ENCODE data around the gene CLECL1. TPM values are rescaled to one million over a fixed set of nuclear protein-coding genes. Genes with fewer than 3 reads are reported as not detected.
A peak's percentile ranks its signal among the peaks of the same experiment; 100 is the strongest.
"Not testable (repeated sequence)": the region's sequence is repeated elsewhere in the genome, so short reads cannot be mapped to it uniquely, and the experiment has no call there.

Gene CLECL1
- total RNA-seq, 6 experiments from 2014 or later: 0.56 to 0.60 TPM; not detected in 4

DNA sequence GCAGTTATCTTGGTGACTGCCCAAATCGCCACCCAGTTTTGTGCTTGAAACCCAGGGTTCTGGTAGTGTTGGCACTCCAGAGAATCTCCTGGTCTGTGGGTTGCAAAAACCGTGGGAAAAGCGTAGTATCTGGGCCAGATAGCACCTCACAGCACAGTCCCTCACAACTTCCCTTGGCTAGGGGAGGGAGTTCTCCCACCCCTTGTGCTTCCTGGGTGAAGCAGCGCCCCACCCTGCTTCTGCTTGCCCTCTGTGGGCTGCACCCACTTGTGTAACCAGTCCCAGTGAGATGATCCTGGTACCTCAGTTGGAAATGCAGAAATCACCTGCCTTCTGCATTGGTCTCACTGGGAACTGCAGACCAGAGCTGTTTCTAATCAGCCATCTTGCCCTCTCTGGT, 47.0 kb downstream of the CLECL1 start:
- no peaks in the 10 kb centered on the region for H3K36me3 ChIP-seq
- H3K9me3 ChIP-seq: no peaks in the 10 kb centered on the region
- TF ChIP-seq, protein P1, sequence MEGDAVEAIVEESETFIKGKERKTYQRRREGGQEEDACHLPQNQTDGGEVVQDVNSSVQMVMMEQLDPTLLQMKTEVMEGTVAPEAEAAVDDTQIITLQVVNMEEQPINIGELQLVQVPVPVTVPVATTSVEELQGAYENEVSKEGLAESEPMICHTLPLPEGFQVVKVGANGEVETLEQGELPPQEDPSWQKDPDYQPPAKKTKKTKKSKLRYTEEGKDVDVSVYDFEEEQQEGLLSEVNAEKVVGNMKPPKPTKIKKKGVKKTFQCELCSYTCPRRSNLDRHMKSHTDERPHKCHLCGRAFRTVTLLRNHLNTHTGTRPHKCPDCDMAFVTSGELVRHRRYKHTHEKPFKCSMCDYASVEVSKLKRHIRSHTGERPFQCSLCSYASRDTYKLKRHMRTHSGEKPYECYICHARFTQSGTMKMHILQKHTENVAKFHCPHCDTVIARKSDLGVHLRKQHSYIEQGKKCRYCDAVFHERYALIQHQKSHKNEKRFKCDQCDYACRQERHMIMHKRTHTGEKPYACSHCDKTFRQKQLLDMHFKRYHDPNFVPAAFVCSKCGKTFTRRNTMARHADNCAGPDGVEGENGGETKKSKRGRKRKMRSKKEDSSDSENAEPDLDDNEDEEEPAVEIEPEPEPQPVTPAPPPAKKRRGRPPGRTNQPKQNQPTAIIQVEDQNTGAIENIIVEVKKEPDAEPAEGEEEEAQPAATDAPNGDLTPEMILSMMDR (IDR thresholded peaks at IDR 0.05): no peak
- no peak for TF ChIP-seq POLR2A (IDR thresholded peaks at IDR 0.05)
- 67% methylated on average over 1 of the region's 4 CpGs for WGBS (ENCODE audit: insufficient coverage, low coverage, low lambda C conversion rate, missing lambda C conversion rate)
- H3K27ac ChIP-seq: no peak overlapping the region
- no peaks in the 10 kb centered on the region for H3K4me1 ChIP-seq
- ATAC-seq: no peak
- H3K4me3 ChIP-seq: no peak overlapping the region
- DNase-seq: no peak
- no peaks in the 10 kb centered on the region for H3K27me3 ChIP-seq
- intact Hi-C loops (cut with DNase I): no loop called here

DNA sequence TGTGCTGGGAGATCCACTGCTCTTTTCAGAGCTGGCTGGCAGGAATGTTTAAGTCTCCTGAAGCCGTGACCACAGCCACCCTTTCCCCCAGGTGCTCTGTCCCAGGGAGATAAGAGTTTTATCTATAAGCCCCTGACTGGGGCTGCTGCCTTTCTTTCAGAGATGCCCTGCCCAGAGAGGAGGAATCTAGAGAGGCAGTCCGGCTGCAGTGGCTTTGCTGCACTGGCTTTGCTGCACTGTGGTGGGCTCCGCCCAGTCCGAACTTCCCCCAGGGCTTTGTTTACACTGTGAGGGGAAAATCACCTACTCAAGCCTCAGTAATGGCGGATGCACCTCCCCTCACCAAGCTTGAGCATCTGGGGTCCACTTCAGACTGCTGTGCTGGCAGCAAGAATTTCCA, 47.5 kb downstream of the CLECL1 start:
- H3K27me3 ChIP-seq; H3K4me3 ChIP-seq; H3K36me3 ChIP-seq; intact Hi-C loops (cut with DNase I); DNase-seq; H3K9me3 ChIP-seq; ATAC-seq; H3K27ac ChIP-seq; H3K4me1 ChIP-seq: not testable (repeated sequence)
- no CpG with 5 or more reads among the region's 5 CpGs for WGBS (ENCODE audit: insufficient coverage, low coverage, low lambda C conversion rate, missing lambda C conversion rate)

DNA sequence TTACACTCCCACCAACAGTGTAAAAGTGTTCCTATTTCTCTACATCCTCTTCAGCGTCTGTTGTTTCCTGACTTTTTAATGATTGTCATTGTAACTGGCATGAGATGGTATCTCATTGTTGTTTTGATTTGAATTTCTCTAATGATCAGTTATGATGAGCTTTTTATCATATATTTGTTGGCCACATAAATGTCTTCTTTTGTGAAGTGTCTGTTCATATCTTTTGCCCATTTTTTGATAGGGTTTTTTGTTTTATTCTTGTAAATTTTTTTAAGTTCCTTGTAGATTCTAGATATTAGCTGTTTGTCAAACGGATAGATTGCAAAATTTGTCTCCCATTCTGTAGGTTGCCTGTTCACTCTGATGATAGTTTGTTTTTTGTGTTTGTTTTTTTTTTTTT, 49.9 kb downstream of the CLECL1 start:
- H3K4me3 ChIP-seq; H3K9me3 ChIP-seq; intact Hi-C loops (cut with DNase I); H3K27me3 ChIP-seq; H3K27ac ChIP-seq; H3K36me3 ChIP-seq; H3K4me1 ChIP-seq; ATAC-seq; DNase-seq: not testable (repeated sequence)
- WGBS (ENCODE audit: insufficient coverage, low coverage, low lambda C conversion rate, missing lambda C conversion rate): 83% methylated on average over 2 of the region's 2 CpGs

DNA sequence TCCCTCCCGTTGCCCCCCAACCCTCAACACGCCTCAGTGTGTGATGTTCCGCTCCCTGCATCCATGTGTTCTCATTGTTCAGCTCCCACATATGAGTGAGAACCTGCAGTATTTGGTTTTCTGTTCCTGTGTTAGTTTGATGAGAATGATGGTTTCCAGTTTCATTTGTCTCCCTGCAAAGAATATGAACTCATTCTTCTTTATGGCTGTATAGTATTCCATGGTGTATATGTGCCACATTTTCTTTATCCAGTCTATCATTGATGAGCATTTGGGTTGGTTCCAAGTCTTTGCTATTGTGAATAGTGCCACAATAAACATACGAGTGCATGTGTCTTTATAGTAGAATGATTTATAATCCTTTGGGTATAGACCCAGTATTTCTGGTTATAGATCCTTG, 50.4 kb downstream of the CLECL1 start:
- ATAC-seq; intact Hi-C loops (cut with DNase I); DNase-seq; H3K4me1 ChIP-seq; H3K36me3 ChIP-seq; H3K27ac ChIP-seq; H3K4me3 ChIP-seq; H3K9me3 ChIP-seq; H3K27me3 ChIP-seq: not testable (repeated sequence)
- WGBS (ENCODE audit: insufficient coverage, low coverage, low lambda C conversion rate, missing lambda C conversion rate): 100% methylated on average over 1 of the region's 4 CpGs

DNA sequence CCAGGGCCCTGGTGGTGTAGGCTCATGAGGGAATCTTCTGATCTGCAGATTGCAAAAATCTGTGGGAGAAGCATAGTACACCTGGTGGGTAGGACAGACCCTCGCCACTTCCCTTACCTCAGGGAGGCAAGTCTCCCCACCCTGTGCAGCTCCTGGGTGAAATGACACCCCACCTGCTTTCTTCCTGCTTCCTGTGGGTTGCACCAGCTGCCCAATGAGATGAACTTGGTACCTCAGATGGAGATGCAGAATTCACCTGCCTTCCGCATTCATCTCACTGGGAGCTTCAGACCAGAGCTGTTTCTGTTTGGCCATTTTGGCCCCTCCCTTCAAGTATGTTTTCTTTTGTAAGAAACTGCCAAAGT, 58.7 kb downstream of the CLECL1 start:
- peak in 1 of 4 donors; percentile 11 for ATAC-seq
- no peak for DNase-seq
- intact Hi-C loops (cut with DNase I): no loop called here
- Histone ChIP-seq H3K36me3 (no peaks in the 10 kb centered on the region), H3K9me3 (no peaks in the 10 kb centered on the region), H3K27me3 (no peaks in the 10 kb centered on the region), H3K4me3 (no peak overlapping the region), H3K27ac (no peak overlapping the region), H3K4me1 (no peaks in the 10 kb centered on the region)
- TF ChIP-seq POLR2A (IDR thresholded peaks at IDR 0.05): no peak
- 80% methylated on average over 1 of the region's 2 CpGs for WGBS (ENCODE audit: insufficient coverage, low coverage, low lambda C conversion rate, missing lambda C conversion rate)

DNA sequence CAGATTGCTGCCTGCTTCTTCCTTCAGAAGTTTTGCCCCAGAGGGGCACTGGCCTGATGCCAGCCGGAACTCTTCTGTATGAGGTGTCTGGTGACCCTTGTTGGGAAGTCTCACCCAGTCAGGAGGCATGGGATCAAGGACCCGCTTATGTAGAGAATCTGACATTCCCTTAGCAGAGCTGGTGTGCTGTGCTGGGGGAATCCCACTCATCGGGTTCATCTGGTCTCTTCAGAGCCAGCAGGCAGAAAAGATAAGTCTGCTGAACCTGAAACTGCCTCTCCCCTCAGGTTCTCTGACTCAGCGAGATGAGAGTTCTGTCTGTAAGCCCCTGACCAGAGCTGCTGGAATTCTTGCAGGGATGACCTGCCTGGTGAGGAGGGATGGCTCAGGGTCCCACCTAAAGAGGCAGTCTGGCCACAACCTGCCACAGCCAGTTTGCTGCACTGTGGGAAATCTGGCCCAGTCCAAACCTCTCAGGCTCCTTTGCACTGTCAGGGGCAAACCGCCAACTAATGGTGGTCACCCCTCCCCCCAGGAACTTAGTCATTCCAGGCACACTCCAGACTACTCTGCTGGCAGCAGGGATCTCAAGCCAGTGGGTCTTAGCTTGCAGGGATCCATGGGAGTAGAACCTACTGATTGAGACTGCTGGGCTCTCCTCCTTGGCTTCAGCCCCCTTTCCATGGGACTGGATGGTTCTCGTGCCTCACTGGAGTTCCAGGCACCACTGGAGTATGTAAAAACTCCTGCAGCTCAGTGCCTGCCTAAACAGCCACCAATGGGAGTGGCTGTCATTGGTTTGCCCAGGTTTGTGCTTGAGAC, 59.3 kb downstream of the CLECL1 start:
- Histone ChIP-seq H3K27ac (no peak overlapping the region), H3K4me3 (no peak overlapping the region), H3K36me3 (no peaks in the 10 kb centered on the region), H3K9me3 (no peaks in the 10 kb centered on the region), H3K4me1 (no peaks in the 10 kb centered on the region), H3K27me3 (no peaks in the 10 kb centered on the region)
- ATAC-seq (peak; percentile 59 to 86 (median 76)), DNase-seq (peak in 2 of 3 donors; percentile 41 to 55)
- TF ChIP-seq, protein P1 (IDR thresholded peaks at IDR 0.05): no peak
- no peak for TF ChIP-seq POLR2A (IDR thresholded peaks at IDR 0.05)
- WGBS (ENCODE audit: insufficient coverage, low coverage, low lambda C conversion rate, missing lambda C conversion rate): 60% methylated on average over 2 of the region's 6 CpGs
- intact Hi-C loops (cut with DNase I): no loop called here

Other genes with a start within 250 kb of the CLECL1 start
- 1 to 10 TPM in 3 of 6 experiments, under 1 TPM in 3; 0.22 to 1.9 (median 1.1) TPM for gene KLRB1, start 125.2 kb downstream of the CLECL1 start, total RNA-seq
- 1 to 10 TPM in 5 of 6 experiments, under 1 TPM in 1; 0.62 to 4.4 (median 1.6) TPM for gene CLEC2D, start 63.4 kb downstream of the CLECL1 start, total RNA-seq
- 1 to 10 TPM in 3 of 6 experiments, under 1 TPM in 3; 0.26 to 2.3 (median 1.0) TPM for gene CD69, start 27.8 kb upstream of the CLECL1 start, total RNA-seq
- 1 to 10 TPM in 2 of 6 experiments, under 1 TPM in 2, not detected in 2; 0.65 to 1.4 (median 0.90) TPM for gene KLRF1, start 94.4 kb upstream of the CLECL1 start, total RNA-seq
- 10 to 100 TPM in 1 of 6 experiments, 1 to 10 TPM in 5; 1.4 to 11.1 (median 4.9) TPM for gene CLEC2B, start 136.3 kb upstream of the CLECL1 start, total RNA-seq
- not detected for gene KLRF2, start 148.4 kb upstream of the CLECL1 start, total RNA-seq
- not detected for gene CLEC2A, start 199.3 kb upstream of the CLECL1 start, total RNA-seq
- gene CLEC12A, start 238.3 kb upstream of the CLECL1 start, total RNA-seq: 1 to 10 TPM in 2 of 6 experiments, under 1 TPM in 4; 0.22 to 2.9 (median 0.99) TPM